Erythroblast (primary cell): Measurements from ENCODE around the gene MB21D2.

Source experiments
- GATA1 ChIP-seq: IDR thresholded peaks from 2 replicates; pipeline ENCODE4 v1.6.1; 2011; ENCODE audit warnings: low read depth, mild to moderate bottlenecking, control low read depth, low read length, moderate library complexity
- POLR2A ChIP-seq: IDR thresholded peaks from 2 replicates; pipeline ENCODE4 v1.6.1; 2011; ENCODE audit warnings: mild to moderate bottlenecking, low read length

- TF ChIP-seq POLR2A (no peak), GATA1 (no peak)
Measured at GRCh38 chr3:192867645-192868044, 50.0 kb downstream of the MB21D2 start.
